K562 (cell line): Measurements from ENCODE around the gene ITGA1. TPM values are rescaled to one million over a fixed set of nuclear protein-coding genes. Genes with fewer than 3 reads are reported as not detected.

ENCODE experiments used
- ATAC-seq: fragments of 200-7000 bp; cut with Tn5 transposase; 3 replicates; pipeline ENCODE4 v1.9.1; 2020; ENCODE audit warnings: moderate library complexity
- BruUV-seq: library from RNA; stranded (reverse); fragments of 400-500 nt; replicated peaks from 2 replicates; lab custom pipeline; 2021; lab: Mats Ljungman, UMichigan
- CTCF ChIA-PET: fragments of 300-600 bp; formaldehyde crosslinking; extraction: SDS; loops from one replicate; lab custom pipeline; 2021; ENCODE audit warnings: low intra/inter-chr PET ratio; lab: Yijun Ruan, JAX
- POLR2A ChIA-PET: fragments of 300-600, 350-650 bp; sonication (Branson Sonifier 250); formaldehyde crosslinking; extraction: SDS; loops from one replicate; lab custom pipeline; 2021; ENCODE audit warnings: antibody characterized with exemption, inconsistent platforms; lab: Yijun Ruan, JAX
- DNase-seq, 4 experiments: peaks; one replicate each; pipeline versions ENCODE4 v3.0.0 to v3.0.0-alpha.2; 2011 to 2018; ENCODE audit warnings: low spot score in 3 of 4, mixed read lengths in 3 of 4; ENCODE audit errors: extremely low read depth in 1 of 4
- FAIRE-seq: peaks from 2 replicates; lab custom pipeline; 2011; peaks lifted over from hg19 to GRCh38; lab: Jason Lieb, UNC
- H2AFZ ChIP-seq: 2 replicates; pipeline ENCODE4 v1.6.0; 2011; ENCODE audit warnings: low read depth, low read length, control low read depth, inconsistent platforms
- H3K27ac ChIP-seq: fragments of 200-600 bp; 3 replicates; pipeline ENCODE4 v1.8.0; 2011; ENCODE audit warnings: low read depth, mild to moderate bottlenecking, control low read depth, inconsistent platforms, low read length, moderate library complexity, mixed read lengths; ENCODE audit errors: extremely low read depth
- H3K27me3 ChIP-seq, 2 experiments: fragments of 300-600 bp in 1 of 2; 2 replicates in 1 of 2; 3 replicates in 1 of 2; pipeline versions ENCODE4 v1.6.0 to v1.8.0; 2011; ENCODE audit warnings: inconsistent platforms in 2 of 2, low read length in 2 of 2, mild to moderate bottlenecking in 1 of 2, mixed read lengths in 1 of 2, moderate library complexity in 1 of 2; ENCODE audit not compliant: control insufficient read depth in 2 of 2, insufficient read depth in 2 of 2
- H3K36me3 ChIP-seq: fragments of 300-600 bp; 3 replicates; pipeline ENCODE4 v1.8.0; 2011; ENCODE audit warnings: mild to moderate bottlenecking, low read length, inconsistent platforms; ENCODE audit not compliant: control insufficient read depth, insufficient read depth
- H3K4me1 ChIP-seq, 2 experiments: fragments of 200-600 bp in 1 of 2; replicated peaks in 1 of 2; 2 replicates in 1 of 2; 3 replicates in 1 of 2; pipeline versions ENCODE4 v1.5.1 to v1.8.0; 2011; ENCODE audit warnings: inconsistent platforms in 2 of 2, low read length in 2 of 2, mild to moderate bottlenecking in 1 of 2, mixed read lengths in 1 of 2, moderate library complexity in 1 of 2; ENCODE audit not compliant: control insufficient read depth in 2 of 2, insufficient read depth in 2 of 2
- H3K4me2 ChIP-seq: 2 replicates; pipeline ENCODE4 v1.6.1; 2011; ENCODE audit warnings: low read length, control low read depth, inconsistent platforms, mixed read lengths; ENCODE audit not compliant: insufficient read depth
- H3K4me3 ChIP-seq: fragments of 200-600 bp; sonication (generic), shearing (Covaris generic); 2 replicates; pipeline ENCODE4 v1.5.1; 2016; ENCODE audit warnings: control low read depth, inconsistent platforms
- H3K79me2 ChIP-seq: fragments of 200-600 bp; 3 replicates; pipeline ENCODE4 v1.8.0; 2011; ENCODE audit warnings: low read length, inconsistent platforms; ENCODE audit not compliant: control insufficient read depth, insufficient read depth
- H3K9ac ChIP-seq, 2 experiments: 2 replicates each; pipeline versions ENCODE4 v1.6.0 to v1.6.1; 2011; ENCODE audit warnings: low read depth in 2 of 2, low read length in 2 of 2, control low read depth in 1 of 2, inconsistent platforms in 1 of 2, mild to moderate bottlenecking in 1 of 2, mixed read lengths in 1 of 2; ENCODE audit not compliant: insufficient read depth in 1 of 2
- H3K9me1 ChIP-seq: one replicate; pipeline ENCODE4 v1.6.0; 2011; ENCODE audit warnings: inconsistent platforms, mild to moderate bottlenecking, low read length, moderate library complexity; ENCODE audit not compliant: control insufficient read depth, insufficient read depth
- H3K9me3 ChIP-seq: replicated peaks from 2 replicates; pipeline ENCODE4 v1.5.1; 2011; ENCODE audit warnings: low read depth, low read length, inconsistent platforms; ENCODE audit not compliant: control insufficient read depth, insufficient read depth
- H4K20me1 ChIP-seq: replicated peaks from 2 replicates; pipeline ENCODE4 v1.6.1; 2011; ENCODE audit warnings: low read length, inconsistent platforms, mixed read lengths; ENCODE audit not compliant: control insufficient read depth, insufficient read depth
- ADNP ChIP-seq: fragments of 200-800 bp; sonication (Bioruptor generic); IDR thresholded peaks from 2 replicates; pipeline ENCODE4 v1.6.1; 2016; ENCODE audit warnings: missing genetic modification characterization, missing compliant biosample characterization
- AFF1 ChIP-seq, 2 experiments: fragments of 450-650 bp; IDR thresholded peaks; 2 replicates each; pipeline ENCODE4 v1.6.1; 2018; ENCODE audit warnings: mild to moderate bottlenecking in 2 of 2, low read depth in 1 of 2; ENCODE audit not compliant: partially characterized antibody in 2 of 2
- FOSL1 ChIP-seq: fragments of 200-800 bp; sonication (Bioruptor generic); conservative IDR thresholded peaks from 2 replicates; pipeline ENCODE4 v1.6.1; 2016; ENCODE audit warnings: missing genetic modification characterization, missing compliant biosample characterization
- SMARCC2 ChIP-seq: fragments of 450-650 bp; IDR thresholded peaks from 2 replicates; pipeline ENCODE4 v1.6.1; 2017; ENCODE audit warnings: antibody characterized with exemption, moderate library complexity, mild to moderate bottlenecking, low read depth
- SPI1 ChIP-seq: IDR thresholded peaks from 2 replicates; pipeline ENCODE4 v1.6.1; 2011; ENCODE audit warnings: low read depth, low read length, control low read depth, borderline replicate concordance
- TEAD4 ChIP-seq, 2 experiments: sonication (generic) in 1 of 2; formaldehyde crosslinking in 1 of 2; IDR thresholded peaks; 2 replicates each; pipeline versions ENCODE4 v1.6.1 to v1.8.0; 2012 to 2022; ENCODE audit warnings: borderline replicate concordance in 1 of 2, inconsistent platforms in 1 of 2, low read length in 1 of 2, mild to moderate bottlenecking in 1 of 2, missing genetic modification reagents in 1 of 2
- ZNF586 ChIP-seq: fragments of 450-650 bp; formaldehyde crosslinking; conservative IDR thresholded peaks from 2 replicates; pipeline ENCODE4 v1.4.0; 2020; ENCODE audit warnings: mild to moderate bottlenecking, moderate library complexity
- WGBS: fragments of 100-300 bp; shearing (Covaris generic); methylation state at CpG from one replicate; pipeline ENCODE4 v1.1.6; 2016; ENCODE audit warnings: low coverage, mixed read lengths; ENCODE audit not compliant: insufficient coverage; ENCODE audit errors: missing lambda C conversion rate; 5-methylcytosine and 5-hydroxymethylcytosine counted together
- in situ Hi-C: fragments of 300-500 bp; cut with MboI; formaldehyde crosslinking; loops from 4 replicates; pipeline ENCODE4 v1.15.0; 2018; ENCODE audit warnings: inconsistent platforms, mixed read lengths
- intact Hi-C: fragments of 100-400 bp; cut with micrococcal nuclease; formaldehyde crosslinking; loops from 2 replicates; pipeline ENCODE4 v1.14.2; 2022
- polyA plus RNA-seq, 8 experiments: library from polyadenylated mRNA; depleted of rRNA in 4 of 8; stranded (reverse) in 5 of 8; unstranded in 3 of 8; fragments of >200 nt; fragmentation: Nextera tagmentation in 2 of 8; fragmentation: Illumina TruSeq in 1 of 8; extraction: Ambion mirVana in 2 of 8; extraction: Trizol in 1 of 8; gene quantifications; 2 replicates each; pipeline versions ENCODE4 v1.2.1 to v1.2.3, GENCODE V29; 2011 to 2014; ENCODE audit warnings: inconsistent platforms in 1 of 8, missing spikeins in 1 of 8
- small RNA-seq: library from RNA; depleted of rRNA; stranded (forward); fragments of <200 nt; gene quantifications from one replicate; pipeline ENCODE3, GENCODE V24; 2014
- total RNA-seq, 7 experiments: library from RNA; depleted of rRNA in 6 of 7; stranded (reverse); fragments of >200 nt in 6 of 7; fragmentation: Illumina TruSeq in 2 of 7; extraction: Trizol in 2 of 7; gene quantifications; 2 replicates each; pipeline versions ENCODE4 v1.2.1 to v1.2.3, GENCODE V29; 2011 to 2021; ENCODE audit warnings: low replicate concordance in 1 of 7

Gene ITGA1
- total and polyA plus RNA-seq, 9 of the 15 experiments (the other 6 are each of a cell fraction or from before 2014, with no cell fraction given), result 0.04 to 0.22 TPM; not detected in 7

- POLR2A ChIA-PET, result no interaction called here
- in situ Hi-C loops (no loop called here), intact Hi-C loops (no loop called here)
- H4K20me1 ChIP-seq, result no peaks in the 10 kb centered on the region
- no peak for TF ChIP-seq ADNP (tag)
- no peak for TF ChIP-seq SMARCC2
- 0 out of 2 replicates have a peak, but pooled peaks have one; percentile 6 for TF ChIP-seq SPI1
- TF ChIP-seq TEAD4 (IDR thresholded peaks at IDR 0.05; ENCODE audit: low read length), result no peak
- no peak for TF ChIP-seq TEAD4 (CRISPR knock-in tag; IDR thresholded peaks at IDR 0.05; ENCODE audit: borderline replicate concordance)
- TF ChIP-seq FOSL1 (tag), result peak; percentile 28; the same call in 1 of the 2 replicates
- TF ChIP-seq AFF1 (IDR thresholded peaks at IDR 0.05; ENCODE audit: low read depth in 1 of 2, partially characterized antibody in 2 of 2), result no peak
- TF ChIP-seq ZNF586, result no peak
- CTCF ChIA-PET, result interaction anchor here (0.6 kb wide), 1 partner anchor 445 kb away, joined by 3 read pairs; no protein-coding TSS in a partner anchor
- H3K4me3 ChIP-seq, result no peak overlapping the region
- FAIRE-seq (no peak), DNase-seq (no peak), ATAC-seq (no peak)
- no peaks in the 10 kb centered on the region for H3K79me2 ChIP-seq
- WGBS, result 0% methylated on average over 1 of the region's 1 CpG
- no peaks in the 10 kb centered on the region for H3K4me1 ChIP-seq
- no peak overlapping the region for H3K27ac ChIP-seq
- H3K9ac ChIP-seq, result no peak overlapping the region
- H3K27me3 ChIP-seq, result no peaks in the 10 kb centered on the region
- no TSS peak for BruUV-seq
- H2AFZ ChIP-seq, result no peak overlapping the region
- H3K4me2 ChIP-seq, result no peak overlapping the region
- H3K9me1 ChIP-seq, result no peaks in the 10 kb centered on the region
- no peaks in the 10 kb centered on the region for H3K9me3 ChIP-seq
- no peaks in the 10 kb centered on the region for H3K36me3 ChIP-seq
These were observed 221.0 kb downstream of the ITGA1 start for GRCh38 chr5:53008751-53009150.

Small RNAs within 50 kb of the gene (small RNA-seq; reads per million reads assigned to genes)
- gene B3GNTL1P1, result not detected

Other genes starting within 250 kb of the ITGA1 start
- 11.9 and 14.5 TPM in 2 replicates for gene PELO, start within 50 bp of the ITGA1 start, total RNA-seq (2014; rRNA removed)
- 9.5 and 9.8 TPM in 2 replicates for gene PELO, start within 50 bp of the ITGA1 start, total RNA-seq (2014; rRNA removed; fragmentation: Illumina TruSeq; extraction: Trizol)
- gene PELO, start within 50 bp of the ITGA1 start, total RNA-seq (2015; rRNA removed; fragmentation: Illumina TruSeq; extraction: Trizol), result 11.4 and 11.5 TPM in 2 replicates
- gene PELO, start within 50 bp of the ITGA1 start, total RNA-seq (2021), result 9.6 and 11.3 TPM in 2 replicates
- 13.5 and 14.6 TPM in 2 replicates for gene PELO, start within 50 bp of the ITGA1 start, polyA plus RNA-seq (2011; rRNA removed)
- gene PELO, start within 50 bp of the ITGA1 start, polyA plus RNA-seq (2014; fragmentation: Illumina TruSeq; extraction: Trizol), result 9.3 TPM in 2 replicates
- 1 to 10 TPM; 5.8 to 8.9 TPM for gene PELO, start within 50 bp of the ITGA1 start, polyA plus RNA-seq (2014; fragmentation: Nextera tagmentation; extraction: Ambion mirVana)
- 8.3 and 10.7 TPM in 2 replicates for gene PELO, start within 50 bp of the ITGA1 start, polyA plus RNA-seq (2014; rRNA removed)
- gene ITGA2, start 201.4 kb downstream of the ITGA1 start, total RNA-seq (2014; rRNA removed), result 0.04 TPM in 1 of 2 replicates, not detected in the other
- not detected in 2 replicates for gene ITGA2, start 201.4 kb downstream of the ITGA1 start, total RNA-seq (2014; rRNA removed; fragmentation: Illumina TruSeq; extraction: Trizol)
- gene ITGA2, start 201.4 kb downstream of the ITGA1 start, total RNA-seq (2015; rRNA removed; fragmentation: Illumina TruSeq; extraction: Trizol), result not detected in 2 replicates
- gene ITGA2, start 201.4 kb downstream of the ITGA1 start, total RNA-seq (2021), result 0.09 and 0.11 TPM in 2 replicates
- 0.01 TPM in 2 replicates for gene ITGA2, start 201.4 kb downstream of the ITGA1 start, polyA plus RNA-seq (2011; rRNA removed)
- not detected in 2 replicates for gene ITGA2, start 201.4 kb downstream of the ITGA1 start, polyA plus RNA-seq (2014; fragmentation: Illumina TruSeq; extraction: Trizol)
- under 1 TPM in 1 of 2 experiments, not detected in 1; 0.01 TPM for gene ITGA2, start 201.4 kb downstream of the ITGA1 start, polyA plus RNA-seq (2014; fragmentation: Nextera tagmentation; extraction: Ambion mirVana)
- gene ITGA2, start 201.4 kb downstream of the ITGA1 start, polyA plus RNA-seq (2014; rRNA removed), result 0.04 and 0.05 TPM in 2 replicates